ENCODE measurements around the gene TCEANC2. TPM values are rescaled to one million over a fixed set of nuclear protein-coding genes. Genes with fewer than 3 reads are reported as not detected.
"Not testable (repeated sequence)": the region's sequence is repeated elsewhere in the genome, so short reads cannot be mapped to it uniquely, and the experiment has no call there.

TCEANC2 gene
- total RNA-seq, 1 experiment from 2014 or later = 2.0 TPM

DNA sequence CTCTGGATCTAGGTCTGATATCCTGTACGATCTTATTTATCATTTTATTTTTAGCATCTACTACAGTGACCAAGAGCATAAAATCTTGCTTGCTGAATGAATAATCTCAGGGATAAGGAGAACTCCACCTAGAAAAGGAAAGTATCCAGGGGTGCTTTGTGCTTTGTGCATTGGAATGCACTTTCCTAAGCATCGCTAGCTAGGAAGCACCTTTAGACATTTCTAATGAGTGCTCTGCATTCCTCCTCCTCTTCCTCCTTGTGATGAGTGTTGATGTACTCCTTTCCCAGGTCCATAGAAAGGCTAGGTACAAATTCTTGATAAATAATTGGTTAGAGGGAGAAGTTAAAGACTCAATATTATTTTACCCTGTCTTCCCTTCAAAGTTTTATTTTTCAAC is 31.4 kb downstream of the TCEANC2 start:
- DNase-seq (ENCODE audit: low spot score) = no peak

DNA sequence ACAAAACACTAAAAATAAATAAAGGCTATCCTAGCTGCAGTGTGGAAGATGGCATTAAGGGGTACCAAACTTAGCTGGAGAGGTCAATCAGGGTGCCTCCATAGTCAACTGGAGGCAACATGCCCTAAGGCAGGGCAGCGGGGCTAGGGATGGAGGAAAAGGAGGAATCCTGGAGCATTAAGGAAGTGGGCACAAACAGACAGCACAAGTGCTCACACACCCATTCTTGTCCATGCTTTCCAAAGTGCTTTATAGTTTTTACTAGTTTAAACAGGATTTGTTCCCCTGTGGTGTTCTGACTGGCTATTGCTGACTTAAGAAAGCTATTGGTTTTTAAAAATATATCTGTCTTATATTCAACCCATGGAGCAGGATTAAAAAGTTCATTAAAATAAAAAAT is 33.3 kb downstream of the TCEANC2 start:
- no peak for DNase-seq (ENCODE audit: low spot score)

DNA sequence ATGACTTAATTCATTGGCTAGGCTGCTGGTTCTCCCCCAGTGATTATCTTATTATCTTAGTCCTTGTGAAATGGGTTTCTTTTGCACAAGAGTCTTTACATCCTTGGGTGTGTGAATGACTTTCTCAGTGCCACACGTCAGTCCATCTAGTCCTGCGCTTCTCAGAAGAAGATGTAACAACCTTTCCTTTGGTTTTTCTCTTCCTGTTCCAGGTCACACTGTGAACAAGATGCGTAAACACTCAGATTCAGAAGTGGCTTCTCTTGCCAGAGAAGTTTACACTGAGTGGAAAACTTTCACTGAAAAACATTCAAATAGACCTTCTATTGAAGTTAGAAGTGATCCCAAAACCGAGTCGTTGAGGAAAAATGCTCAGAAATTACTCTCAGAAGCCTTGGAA is 35.0 kb downstream of the TCEANC2 start:
- no peak for DNase-seq (ENCODE audit: low spot score)

DNA sequence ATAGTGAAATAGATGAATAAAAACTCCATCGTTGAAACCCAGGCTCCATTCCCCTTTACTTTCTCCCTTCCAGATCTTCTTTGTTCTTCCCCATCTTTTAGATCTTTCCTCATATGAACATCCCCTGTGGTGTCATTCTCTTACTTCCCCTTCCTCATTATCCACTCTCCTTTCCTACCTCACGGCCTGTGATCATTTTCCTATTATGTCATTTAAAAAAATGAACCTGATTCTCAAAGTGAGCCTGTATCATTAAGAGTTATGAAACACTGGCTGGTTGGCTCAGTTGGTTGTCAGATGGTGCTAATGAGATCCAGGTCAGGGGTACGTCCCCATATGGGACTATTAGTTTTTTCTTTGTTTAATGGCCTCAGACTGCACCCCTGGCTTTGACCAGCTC is 38.3 kb downstream of the TCEANC2 start:
- no peak for DNase-seq (ENCODE audit: low spot score)

DNA sequence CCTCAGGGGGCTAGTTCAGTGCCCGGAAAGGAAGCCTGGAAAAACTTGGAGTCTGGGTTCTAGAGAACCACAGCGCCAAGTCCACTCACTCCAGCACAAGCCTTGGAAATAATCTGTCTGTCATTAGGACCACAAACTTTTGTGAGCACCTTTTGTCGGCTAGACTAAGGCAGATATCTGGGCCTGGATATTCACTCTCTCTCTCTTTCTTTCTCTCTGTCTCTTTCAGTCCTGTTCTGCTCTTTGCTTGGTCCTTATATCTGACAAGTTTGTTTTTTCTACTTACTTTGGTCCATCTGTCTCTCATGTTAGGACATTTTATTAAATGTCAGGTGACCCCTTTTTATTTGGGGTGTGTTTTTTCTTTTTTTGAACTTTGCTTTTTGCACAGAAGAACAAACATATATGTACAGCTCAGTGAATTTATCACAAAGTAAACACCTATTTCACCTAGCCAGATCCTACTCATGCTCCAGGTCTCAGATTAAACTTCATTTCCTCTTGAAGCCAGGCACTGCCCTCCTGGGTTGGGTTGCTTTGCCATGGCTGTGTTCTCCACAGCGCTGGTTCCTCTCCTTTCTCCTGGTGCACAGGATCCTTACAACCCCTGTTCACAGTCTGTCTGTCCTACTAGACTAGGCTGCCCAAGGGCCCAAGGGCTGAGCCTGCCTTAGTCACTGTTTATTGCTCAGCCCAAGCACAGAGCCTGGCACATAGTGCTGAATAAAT is 40.8 kb downstream of the TCEANC2 start:
- no peak for DNase-seq (ENCODE audit: low spot score)

DNA sequence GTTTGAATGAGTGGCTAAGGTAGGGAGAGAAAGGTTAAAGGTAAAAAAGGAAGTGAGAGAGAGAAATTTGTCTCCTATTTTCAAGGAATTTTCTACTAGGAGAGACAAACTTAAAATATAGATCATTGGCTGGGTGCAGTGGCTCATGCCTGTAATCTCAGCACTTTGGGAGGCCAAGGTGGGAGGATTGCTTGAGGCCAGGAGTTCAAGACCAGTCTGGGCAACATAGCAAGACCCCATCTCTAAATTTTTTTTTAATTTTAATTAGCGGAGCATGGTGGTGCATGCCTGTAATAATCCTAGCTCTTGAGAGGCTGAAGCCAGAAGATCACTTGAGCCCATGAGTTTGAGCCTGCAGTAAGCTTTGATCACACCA is 41.3 kb downstream of the TCEANC2 start:
- DNase-seq (ENCODE audit: low spot score) = not testable (repeated sequence)

DNA sequence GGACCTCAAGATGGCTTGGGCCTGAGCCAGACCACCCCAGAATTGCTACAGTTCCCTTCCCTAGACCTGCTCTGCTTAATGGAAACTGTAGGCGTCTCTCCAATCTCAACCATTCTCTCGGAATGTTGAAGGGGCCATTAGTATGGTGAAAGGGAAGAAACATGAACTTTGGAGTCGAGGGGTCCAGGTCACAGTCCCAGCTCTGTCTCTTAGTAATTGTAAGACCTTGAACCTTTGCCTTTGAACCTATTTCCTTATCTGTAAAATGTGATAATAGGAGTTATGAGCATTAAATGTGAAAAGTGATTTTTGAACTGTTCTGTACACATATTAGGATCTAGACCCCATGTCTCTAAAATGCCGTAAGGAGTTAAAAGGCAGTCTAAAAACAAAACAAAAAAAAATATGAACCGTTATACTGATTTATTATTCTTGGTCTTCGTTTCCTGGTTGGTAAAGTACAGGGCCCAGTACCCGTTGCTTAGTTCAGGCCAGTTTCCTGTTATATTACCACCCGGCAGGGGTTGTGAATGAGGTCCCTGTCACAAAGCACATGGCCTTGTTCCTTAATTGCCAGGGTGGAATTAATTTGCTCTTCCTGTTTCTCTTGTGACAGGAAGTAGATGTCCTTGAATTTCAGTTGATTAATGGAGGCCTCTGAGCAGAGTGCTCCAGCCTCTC is 42.3 kb downstream of the TCEANC2 start:
- DNase-seq (ENCODE audit: low spot score) = no peak

DNA sequence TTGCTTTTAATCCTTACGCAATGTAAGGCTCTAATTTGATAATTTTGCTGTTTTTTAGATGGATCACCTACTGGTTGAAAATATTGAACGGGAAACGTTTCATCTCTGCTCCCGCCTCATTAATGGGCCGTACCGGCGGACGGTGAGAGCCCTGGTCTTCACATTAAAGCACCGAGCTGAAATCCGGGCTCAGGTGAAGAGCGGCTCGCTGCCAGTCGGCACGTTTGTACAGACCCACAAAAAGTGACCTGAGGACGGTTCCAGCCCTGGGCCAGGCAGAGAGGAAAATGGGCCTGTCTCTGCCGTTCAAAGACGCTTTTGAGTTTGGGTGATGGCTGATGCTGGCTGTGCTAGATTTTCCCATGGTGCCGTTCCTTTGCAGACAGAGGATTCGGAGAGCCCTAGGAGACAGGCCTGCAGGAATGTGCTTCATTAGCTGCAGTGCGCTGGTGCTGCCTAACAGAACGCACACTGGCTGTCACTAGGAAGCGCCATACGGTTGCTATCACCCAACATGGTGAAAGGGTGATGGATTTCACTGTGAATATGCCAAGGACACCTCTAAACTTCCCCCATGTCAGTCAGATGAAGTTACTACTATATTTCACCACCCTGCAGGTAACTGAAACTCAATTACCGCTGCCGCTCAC is 42.9 kb downstream of the TCEANC2 start:
- no peak for DNase-seq (ENCODE audit: low spot score)

DNA sequence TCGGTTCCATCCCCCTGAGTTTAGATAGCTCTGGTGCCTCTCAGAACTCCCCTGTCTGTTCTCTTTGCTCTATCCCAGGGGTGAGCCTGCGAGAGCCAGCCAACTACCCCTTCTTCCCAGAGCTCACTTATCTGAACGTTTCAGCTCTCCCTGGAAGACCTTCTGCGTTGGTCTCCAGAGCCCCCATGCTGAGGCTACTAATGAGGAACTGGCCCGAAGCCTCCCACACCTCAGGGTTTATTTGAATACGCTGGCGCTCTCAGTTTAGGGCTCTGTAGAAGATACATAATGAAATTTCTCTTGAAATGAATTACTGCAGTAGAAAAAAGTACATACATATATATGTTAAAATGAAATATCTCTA is 43.5 kb downstream of the TCEANC2 start:
- no peak for DNase-seq (ENCODE audit: low spot score)

DNA sequence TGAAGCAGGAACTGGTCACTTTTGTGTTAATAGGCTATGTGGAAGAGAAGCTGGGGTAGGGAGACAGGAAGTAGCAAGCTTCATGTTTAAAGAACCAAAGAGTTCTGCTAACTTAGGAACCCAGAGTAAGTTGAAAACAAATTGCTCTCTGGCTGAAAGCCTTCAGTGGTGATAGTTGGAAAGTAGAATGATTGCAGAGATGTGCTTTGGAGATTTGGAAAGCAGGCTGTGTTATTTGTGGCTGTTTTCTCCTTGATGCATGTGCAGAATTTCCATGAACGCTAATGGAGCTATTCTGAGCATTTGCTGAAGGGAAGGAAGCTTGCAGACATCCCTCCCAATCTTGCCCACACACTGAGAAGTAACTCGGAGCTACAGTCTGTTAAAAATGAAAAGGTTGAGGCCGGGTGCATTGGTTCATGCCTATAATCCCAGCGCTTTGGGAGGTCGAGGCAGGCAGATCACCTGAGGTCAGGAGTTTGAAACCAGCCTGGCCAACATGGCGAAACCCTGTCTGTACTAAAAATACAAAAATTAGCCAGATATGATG is 45.7 kb downstream of the TCEANC2 start:
- no peak for DNase-seq (ENCODE audit: low spot score)

DNA sequence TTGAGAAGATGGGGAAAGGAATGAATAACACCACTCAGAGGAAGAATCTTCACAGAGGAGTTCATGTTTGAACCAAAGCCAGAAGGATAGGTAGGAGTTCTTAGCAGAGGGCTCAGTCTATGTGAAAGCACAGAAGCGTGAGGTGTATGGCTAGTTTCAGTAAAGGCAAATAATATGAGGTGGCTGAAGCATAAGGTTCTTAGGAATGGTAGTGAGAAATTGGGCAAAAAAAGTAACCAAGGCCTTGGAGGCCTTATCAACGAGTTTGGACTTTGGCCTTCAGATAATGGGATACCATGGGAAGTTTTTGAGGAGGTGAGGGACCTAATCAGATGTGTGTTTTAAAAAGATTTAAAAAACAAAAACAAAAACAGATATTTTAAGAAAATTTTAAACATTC is 47.1 kb downstream of the TCEANC2 start:
- no peak for DNase-seq (ENCODE audit: low spot score)

DNA sequence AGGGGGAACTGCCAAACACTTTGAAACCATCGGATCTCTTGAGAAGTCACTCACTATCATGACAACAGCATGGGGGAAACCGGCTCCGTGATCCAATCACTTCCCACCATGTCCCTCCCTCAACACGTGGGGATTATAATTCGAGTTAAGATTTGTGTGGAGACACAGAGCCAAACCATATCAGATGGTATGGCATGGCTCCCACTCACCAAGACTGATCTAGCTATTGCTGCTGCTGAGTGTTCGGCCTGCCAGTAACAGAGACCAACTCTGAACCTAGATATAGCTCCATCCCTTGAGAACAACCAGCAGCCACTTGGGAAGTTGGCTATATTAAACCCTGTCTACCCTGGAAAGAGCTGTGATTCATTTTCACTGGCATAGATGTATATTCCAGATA is 50.0 kb downstream of the TCEANC2 start:
- no peak for DNase-seq (ENCODE audit: low spot score)

DNA sequence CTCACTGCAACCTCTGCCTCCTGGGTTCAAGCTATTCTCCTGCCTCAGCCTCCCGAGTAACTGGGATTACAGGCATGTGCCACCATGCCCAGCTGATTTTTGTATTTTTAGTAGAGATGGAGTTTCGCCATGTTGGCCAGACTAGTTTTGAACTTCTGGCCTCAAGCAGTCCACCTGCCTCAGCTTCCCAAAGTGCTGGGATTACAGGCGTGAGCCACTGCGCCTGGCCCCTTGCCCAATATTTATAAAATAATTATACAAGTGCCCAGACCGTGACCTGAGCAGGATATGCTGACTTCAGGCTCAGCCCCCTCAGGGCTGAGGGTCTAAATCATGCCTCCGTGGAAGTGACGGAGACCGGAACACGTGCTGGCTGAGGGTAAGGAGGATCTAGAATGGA is 51.2 kb downstream of the TCEANC2 start:
- not testable (repeated sequence) for DNase-seq (ENCODE audit: low spot score)

DNA sequence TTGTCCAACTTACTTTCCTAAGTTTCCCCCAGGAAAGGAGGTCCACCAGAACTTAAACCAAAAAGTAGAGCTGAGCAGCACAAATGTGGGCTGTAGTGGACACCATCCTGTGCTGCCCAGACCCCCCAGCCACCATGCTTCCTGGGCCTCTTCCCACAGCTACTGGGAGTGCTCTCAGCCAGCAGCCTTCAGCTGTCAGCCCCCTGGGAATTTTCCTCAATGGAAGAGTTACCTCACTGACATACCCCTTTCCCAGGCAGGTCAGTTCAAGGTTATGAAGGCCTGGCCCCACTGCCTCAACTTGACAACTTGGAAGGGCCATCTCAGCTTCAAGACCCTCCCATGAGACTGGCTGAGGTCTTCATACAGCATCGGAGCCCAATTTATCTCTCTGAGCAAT is 51.7 kb downstream of the TCEANC2 start:
- no peak for DNase-seq (ENCODE audit: low spot score)

DNA sequence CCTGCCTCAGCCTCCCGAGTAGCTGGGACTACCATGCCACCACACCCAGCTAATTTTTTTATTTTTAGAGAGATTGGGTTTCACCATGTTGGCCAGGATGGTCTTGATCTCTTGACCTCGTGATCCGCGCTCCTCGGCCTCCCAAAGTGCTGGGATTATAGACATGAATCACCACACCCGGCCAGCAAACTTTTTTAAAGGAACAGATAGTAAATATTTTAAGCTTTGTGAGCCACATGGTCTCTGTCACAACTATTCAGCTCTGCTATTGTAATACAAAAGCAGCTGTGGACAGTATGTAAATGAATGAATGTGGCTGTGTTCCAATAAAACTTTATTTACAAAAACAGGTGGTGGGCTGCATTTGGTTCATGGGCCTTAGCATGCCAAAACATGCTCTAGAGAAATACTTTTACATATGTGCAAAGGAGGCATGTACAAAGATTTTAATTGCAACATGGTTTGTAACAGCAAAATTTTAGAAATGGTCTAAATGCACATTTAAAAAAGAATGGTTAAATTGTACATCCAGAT is 52.4 kb downstream of the TCEANC2 start:
- no peak for DNase-seq (ENCODE audit: low spot score)

DNA sequence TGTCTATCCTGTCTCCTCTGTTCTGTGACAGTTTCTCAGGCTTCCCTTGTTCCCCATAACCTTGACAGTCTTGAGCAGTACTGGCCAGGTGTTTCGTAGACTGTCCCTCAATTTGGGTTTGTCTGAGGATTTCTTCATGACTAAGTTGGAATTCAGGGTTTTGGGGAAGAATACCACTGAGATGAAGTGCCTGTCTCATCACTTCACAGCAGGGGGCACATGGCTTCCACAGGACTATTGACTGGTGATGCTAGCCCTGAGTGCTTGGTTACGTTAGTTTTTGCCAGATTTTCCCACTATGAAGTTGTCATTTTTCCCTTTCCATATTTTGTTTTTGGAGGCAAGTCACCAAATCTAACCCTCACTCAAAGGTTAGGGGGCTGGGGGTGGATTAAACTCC is 53.7 kb downstream of the TCEANC2 start:
- DNase-seq (ENCODE audit: low spot score) = no peak

DNA sequence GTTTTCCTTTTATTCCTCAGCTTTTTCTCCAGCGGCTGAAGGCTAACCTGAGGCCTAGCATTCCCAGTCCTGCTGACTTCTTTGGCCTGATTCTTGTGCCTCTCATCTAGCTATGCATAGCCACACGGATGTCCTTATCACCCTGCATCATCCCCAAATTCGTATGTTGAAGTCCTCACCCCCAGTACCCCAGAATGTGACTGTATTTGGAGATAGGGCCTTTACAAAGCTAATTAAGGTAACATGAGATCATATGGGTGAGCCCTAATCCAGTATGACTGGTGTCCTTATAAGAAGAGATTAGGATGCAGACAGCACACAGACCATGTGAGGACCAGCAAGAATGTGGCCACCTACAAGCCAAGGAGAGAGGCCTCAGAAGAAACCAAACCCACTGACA is 54.7 kb downstream of the TCEANC2 start:
- DNase-seq (ENCODE audit: low spot score) = no peak

DNA sequence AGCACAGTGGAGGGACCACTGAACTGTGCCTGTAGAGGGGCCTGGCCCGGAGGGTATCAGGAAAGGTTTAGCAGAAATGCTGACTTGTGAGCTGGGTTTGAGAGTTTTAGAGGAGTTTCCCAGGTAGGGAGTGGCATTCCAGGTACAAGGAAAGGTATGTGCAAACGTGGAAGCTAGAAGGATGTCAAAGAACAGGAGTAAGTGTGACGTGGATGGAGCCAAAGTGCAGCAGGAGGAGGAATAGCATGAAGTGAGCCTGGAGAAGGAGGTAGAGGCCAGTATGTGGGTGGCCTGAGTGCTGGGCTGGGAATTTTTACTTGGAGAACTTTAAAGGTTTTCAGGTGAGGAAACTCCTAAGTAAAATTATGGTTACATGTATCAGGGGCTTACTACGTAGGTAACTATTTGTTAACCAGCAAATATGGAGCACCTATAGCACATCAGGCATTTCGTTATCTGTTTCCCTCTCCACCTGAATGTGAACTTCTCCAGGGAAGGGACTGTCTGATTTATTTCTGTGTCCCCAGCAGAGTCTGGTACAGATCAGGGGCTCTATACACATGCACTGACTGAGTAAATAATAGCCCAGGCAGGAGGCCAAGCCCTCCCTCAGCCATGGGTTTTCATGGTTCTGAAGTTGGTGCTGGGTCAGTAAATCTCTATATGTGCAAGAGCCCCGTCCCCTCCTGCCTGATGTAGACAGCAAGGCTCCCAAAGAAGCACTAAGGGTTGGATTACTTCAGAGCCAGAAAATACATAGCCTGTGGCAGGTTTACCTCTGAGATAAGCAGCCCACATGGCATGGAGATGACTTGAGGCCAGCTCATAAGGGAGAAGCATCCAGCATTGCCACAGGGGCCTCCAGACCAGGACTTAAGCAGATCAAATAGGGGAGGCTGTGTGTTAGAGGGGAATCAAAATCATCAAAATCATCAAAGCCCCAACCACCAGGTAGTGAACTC is 56.0 kb downstream of the TCEANC2 start:
- DNase-seq (ENCODE audit: low spot score) = no peak

DNA sequence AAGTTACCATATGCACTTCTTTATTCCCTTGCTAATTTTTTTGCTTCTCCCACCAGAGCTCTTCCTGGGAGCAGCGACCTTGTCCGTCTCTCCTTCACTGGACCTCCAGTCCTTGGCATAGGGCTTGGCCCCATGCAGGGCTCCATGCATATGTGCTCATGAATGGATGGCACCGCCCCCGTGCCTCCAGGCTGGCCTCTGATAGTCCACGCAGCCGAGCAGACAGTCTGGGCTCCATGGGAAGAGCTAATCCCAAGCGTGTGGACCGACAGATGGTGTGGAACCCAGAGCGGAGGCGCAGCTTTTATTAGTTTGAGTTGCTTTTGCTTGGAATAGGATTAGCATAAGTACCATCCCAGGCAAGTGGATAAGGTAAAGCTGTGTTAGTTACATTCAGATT is 57.6 kb downstream of the TCEANC2 start:
- DNase-seq (ENCODE audit: low spot score) = no peak

DNA sequence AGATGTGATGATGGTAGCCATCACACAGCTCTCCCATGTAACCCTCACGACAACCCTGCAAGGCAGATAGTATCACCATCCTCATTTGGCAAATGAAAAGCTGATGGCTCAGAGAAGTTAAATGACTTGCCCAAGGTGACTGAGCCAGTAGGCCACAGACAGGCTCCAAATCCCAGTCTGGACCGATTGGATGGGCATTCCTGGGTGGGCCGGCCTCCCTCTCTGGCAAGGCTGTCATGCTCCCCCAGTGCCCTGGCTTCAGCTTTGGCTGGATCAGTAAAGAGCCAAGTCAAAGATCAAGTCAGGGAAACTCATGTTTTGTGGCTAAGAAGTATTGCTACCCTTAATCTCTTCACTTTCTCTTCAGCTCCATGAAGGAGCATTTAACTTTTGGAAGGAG is 58.2 kb downstream of the TCEANC2 start:
- no peak for DNase-seq (ENCODE audit: low spot score)

DNA sequence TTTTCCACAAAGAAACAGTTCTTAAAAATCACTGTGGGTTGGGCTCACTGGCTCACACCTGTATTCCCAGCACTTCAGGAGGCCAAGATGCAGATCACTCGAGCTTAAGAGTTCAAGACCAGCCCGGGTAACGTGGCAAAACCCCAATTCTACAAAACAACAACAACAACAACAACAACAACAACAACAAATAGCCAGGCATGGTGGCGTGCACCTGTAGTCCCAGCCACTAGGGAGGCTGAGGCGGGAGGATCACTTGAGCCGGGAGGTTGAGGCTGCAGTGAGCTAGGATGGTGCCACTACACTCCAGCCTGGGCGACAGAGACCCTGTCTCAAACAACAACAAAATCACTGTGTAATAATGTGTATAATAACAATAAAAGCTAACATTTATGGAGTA is 58.6 kb downstream of the TCEANC2 start:
- no peak for DNase-seq (ENCODE audit: low spot score)
